ENCODE data around the gene OR4D6.

OR4D6 gene

DNA sequence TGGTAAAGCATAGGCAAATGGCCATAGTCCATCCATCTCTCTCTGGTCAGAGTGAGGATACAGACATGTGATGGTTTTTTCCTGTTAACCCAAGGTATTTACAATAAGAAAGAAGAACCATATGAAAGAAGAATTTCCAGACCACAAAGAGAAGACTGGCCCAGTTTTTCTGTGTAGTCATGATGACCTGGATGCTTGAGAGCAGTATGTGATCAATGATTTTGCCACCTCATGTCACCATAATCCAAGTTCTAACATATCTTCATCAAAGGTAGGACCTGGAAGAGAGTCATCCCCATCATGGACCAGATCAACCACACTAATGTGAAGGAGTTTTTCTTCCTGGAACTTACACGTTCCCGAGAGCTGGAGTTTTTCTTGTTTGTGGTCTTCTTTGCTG is at the start of gene OR4D6:
OR4D6 (plus strand) TSS at position 301 of the 400 bp plus-strand sequence; CDS start at position 301, 0 bp downstream.
- no peak within 1 kb of the TSS for H3K4me3 ChIP-seq (replicated peaks in 1 of 2; ENCODE audit: low read depth in 2 of 2, low read length in 2 of 2)
- DNase-seq (ENCODE audit: low read depth in 2 of 2), result no peak
- no peak for TF ChIP-seq CTCF (IDR thresholded peaks at IDR 0.05; ENCODE audit: low read depth, low read length)

DNA sequence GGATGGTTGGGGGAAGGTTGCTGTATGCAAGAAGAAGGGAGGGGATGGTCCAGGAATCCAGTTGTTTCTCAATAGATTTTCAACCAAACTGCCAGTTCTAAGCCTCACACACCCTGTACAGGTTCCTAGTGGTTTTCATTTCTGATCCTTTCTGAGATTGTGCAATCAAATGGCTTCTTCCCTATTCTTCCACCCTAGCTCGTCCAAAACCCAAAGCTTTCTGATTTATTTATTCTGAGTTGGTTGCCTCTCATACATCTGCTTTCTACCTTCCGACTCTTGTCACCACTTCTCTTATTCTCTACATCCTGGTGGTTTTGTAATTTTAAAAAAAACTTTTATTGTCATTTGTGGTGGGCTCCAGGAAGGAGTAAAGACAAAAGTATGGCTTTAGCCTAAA is 43.1 kb upstream of the OR4D6 start:
- H3K4me3 ChIP-seq (replicated peaks in 1 of 2; ENCODE audit: low read depth in 2 of 2, low read length in 2 of 2), result no peak overlapping the region
- TF ChIP-seq CTCF (IDR thresholded peaks at IDR 0.05; ENCODE audit: low read depth, low read length), result no peak
- no peak for DNase-seq (ENCODE audit: low read depth in 2 of 2)

DNA sequence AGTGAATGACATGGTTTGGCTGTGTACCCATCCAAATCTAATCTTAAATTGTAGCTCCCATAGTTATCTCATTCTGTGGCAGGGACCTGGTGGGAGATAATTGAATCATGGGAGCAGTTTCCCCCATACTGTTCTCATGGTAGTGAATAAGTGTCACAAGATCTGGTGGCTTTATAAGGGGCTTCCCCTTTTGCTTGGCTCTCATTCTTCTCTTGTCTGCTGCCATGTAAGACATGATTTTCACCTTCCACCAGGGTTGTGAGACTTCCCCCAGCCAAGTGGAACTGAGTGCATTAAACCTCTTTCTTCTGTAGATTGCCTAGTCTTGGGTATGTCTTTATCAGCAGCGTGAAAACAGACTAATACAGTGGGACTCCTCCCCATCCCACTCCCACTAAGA is 41.6 kb upstream of the OR4D6 start:
- DNase-seq (ENCODE audit: low read depth in 2 of 2), result no peak
- no peak overlapping the region for H3K4me3 ChIP-seq (replicated peaks in 1 of 2; ENCODE audit: low read depth in 2 of 2, low read length in 2 of 2)
- TF ChIP-seq CTCF (IDR thresholded peaks at IDR 0.05; ENCODE audit: low read depth, low read length), result no peak

DNA sequence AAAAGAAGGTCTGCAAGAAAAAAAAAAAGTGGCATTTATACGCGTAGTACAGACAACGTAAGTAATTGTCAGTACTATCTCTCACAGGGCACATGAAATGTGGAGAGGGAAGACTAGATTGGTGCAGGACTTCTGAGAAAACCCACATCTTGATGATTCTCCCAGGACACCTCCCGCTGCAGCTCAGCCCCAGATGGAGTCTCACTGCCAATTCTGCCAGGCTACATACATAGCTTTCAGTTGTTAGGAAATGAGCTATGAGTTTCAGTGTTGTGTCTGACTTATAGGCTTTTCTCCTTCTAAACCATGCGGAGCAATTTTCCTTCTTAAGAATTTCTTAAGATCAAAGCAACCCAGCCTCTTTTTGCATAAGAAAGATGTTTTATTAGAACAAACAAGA is 40.1 kb upstream of the OR4D6 start:
- no peak for TF ChIP-seq CTCF (IDR thresholded peaks at IDR 0.05; ENCODE audit: low read depth, low read length)
- no peak overlapping the region for H3K4me3 ChIP-seq (replicated peaks in 1 of 2; ENCODE audit: low read depth in 2 of 2, low read length in 2 of 2)
- DNase-seq (ENCODE audit: low read depth in 2 of 2), result no peak

DNA sequence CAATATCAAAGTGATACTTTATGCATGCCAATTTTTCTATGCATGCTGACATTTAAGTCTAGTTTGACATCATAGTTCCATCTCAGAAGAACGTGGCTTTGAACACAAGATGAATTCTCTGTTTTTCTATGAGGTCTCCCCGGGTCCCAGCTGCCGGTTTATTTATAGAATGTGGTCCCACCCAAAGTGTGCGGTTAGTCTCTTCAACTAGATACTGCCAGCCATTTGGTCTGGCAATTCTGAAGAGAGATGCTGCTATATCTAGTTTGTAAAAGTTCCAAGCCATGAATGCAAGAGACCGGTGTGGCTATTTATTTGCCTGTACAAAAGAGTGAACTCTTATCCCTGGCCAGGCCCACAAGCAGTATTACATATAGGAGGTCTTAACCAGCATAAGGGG is 39.7 kb upstream of the OR4D6 start:
- DNase-seq (ENCODE audit: low read depth in 2 of 2), result no peak
- TF ChIP-seq CTCF (IDR thresholded peaks at IDR 0.05; ENCODE audit: low read depth, low read length), result no peak
- no peak overlapping the region for H3K4me3 ChIP-seq (replicated peaks in 1 of 2; ENCODE audit: low read depth in 2 of 2, low read length in 2 of 2)

GRCh38 chr11:59418156-59418555 is 38.6 kb upstream of the OR4D6 start:
- no peak for DNase-seq (ENCODE audit: low read depth in 2 of 2)
- TF ChIP-seq CTCF (IDR thresholded peaks at IDR 0.05; ENCODE audit: low read depth, low read length), result no peak
- H3K4me3 ChIP-seq (replicated peaks in 1 of 2; ENCODE audit: low read depth in 2 of 2, low read length in 2 of 2), result no peak overlapping the region

DNA sequence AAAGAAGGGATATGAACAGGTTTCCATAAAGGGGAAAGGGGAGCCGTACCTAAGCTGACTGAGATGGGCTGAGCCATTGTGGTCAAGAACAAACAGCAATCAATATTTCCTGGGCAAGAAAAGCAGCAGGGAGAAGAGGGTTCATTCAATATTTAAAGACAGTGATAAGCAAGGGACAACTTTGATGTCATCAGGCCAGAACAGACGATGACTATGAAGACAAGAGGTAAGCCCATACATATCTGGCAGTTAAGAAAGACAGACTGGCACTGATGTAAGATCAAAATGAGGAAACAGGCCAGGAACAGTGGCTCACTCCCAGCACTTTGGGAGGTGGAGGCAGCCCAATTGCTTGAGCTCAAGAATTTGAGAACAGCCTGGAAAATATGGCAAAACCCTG is 32.9 kb upstream of the OR4D6 start:
- no peak for TF ChIP-seq CTCF (IDR thresholded peaks at IDR 0.05; ENCODE audit: low read depth, low read length)
- DNase-seq (ENCODE audit: low read depth in 2 of 2), result no peak
- no peak overlapping the region for H3K4me3 ChIP-seq (replicated peaks in 1 of 2; ENCODE audit: low read depth in 2 of 2, low read length in 2 of 2)

All from cardiac fibroblast (primary cell).